Fibroblast of lung (primary cell): ENCODE measurements around the gene RNU4-1. TPM values are rescaled to one million over a fixed set of nuclear protein-coding genes. Genes with fewer than 3 reads are reported as not detected.
A peak's percentile ranks its signal among the peaks of the same experiment; 100 is the strongest.

Source experiments
- DNase-seq, 2 donors: peaks; one replicate each; pipeline versions ENCODE4 v3.0.0 to v3.0.0-alpha.2; 2010; ENCODE audit warnings: low read depth in 2 of 2
- H2AFZ ChIP-seq: 2 replicates; pipeline ENCODE4 v1.5.1; 2012; ENCODE audit warnings: low read length, control low read depth, inconsistent platforms
- H3K27ac ChIP-seq: 2 replicates; pipeline ENCODE4 v1.5.1; 2011; ENCODE audit warnings: low read length, control low read depth; ENCODE audit not compliant: insufficient read depth
- H3K27me3 ChIP-seq: 2 replicates; pipeline ENCODE4 v1.5.1; 2011; ENCODE audit warnings: mild to moderate bottlenecking, low read length; ENCODE audit not compliant: control insufficient read depth, insufficient read depth
- H3K36me3 ChIP-seq: 2 replicates; pipeline ENCODE4 v1.5.1; 2011; ENCODE audit warnings: low read length; ENCODE audit not compliant: control insufficient read depth, insufficient read depth
- H3K4me1 ChIP-seq: 2 replicates; pipeline ENCODE4 v1.5.1; 2011; ENCODE audit warnings: low read length; ENCODE audit not compliant: control insufficient read depth, insufficient read depth; ENCODE audit errors: extremely low read depth
- H3K4me2 ChIP-seq: 2 replicates; pipeline ENCODE4 v1.5.1; 2011; ENCODE audit warnings: low read length, control low read depth; ENCODE audit not compliant: insufficient read depth; ENCODE audit errors: extremely low read depth
- H3K4me3 ChIP-seq, 4 experiments: fragments of 200-600 bp in 1 of 4; sonication (generic) in 1 of 4; replicated peaks in 1 of 4; 2 replicates each; pipeline ENCODE4 v1.5.1; 2011 to 2016; ENCODE audit warnings: low read length in 4 of 4, low read depth in 3 of 4, mild to moderate bottlenecking in 3 of 4, control low read depth in 2 of 4, inconsistent platforms in 1 of 4, mixed read lengths in 1 of 4; ENCODE audit not compliant: insufficient read depth in 1 of 4; ENCODE audit errors: control extremely low read depth in 1 of 4
- H3K79me2 ChIP-seq: 2 replicates; pipeline ENCODE4 v1.5.1; 2012; ENCODE audit warnings: mild to moderate bottlenecking, low read length, inconsistent platforms; ENCODE audit not compliant: control insufficient read depth, insufficient read depth
- H3K9ac ChIP-seq: 2 replicates; pipeline ENCODE4 v1.5.1; 2011; ENCODE audit warnings: mild to moderate bottlenecking, low read length, control low read depth; ENCODE audit not compliant: insufficient read depth
- H3K9me3 ChIP-seq: 2 replicates; pipeline ENCODE4 v1.5.1; 2012; ENCODE audit warnings: low read depth, low read length; ENCODE audit not compliant: control insufficient read depth, insufficient read depth
- H4K20me1 ChIP-seq: 2 replicates; pipeline ENCODE4 v1.5.1; 2011; ENCODE audit warnings: low read length; ENCODE audit not compliant: control insufficient read depth, insufficient read depth; ENCODE audit errors: extremely low read depth
- EZH2 ChIP-seq: IDR thresholded peaks from 2 replicates; pipeline ENCODE4 v1.5.1; 2012; ENCODE audit warnings: low read length, control low read depth, mild to moderate bottlenecking; ENCODE audit errors: missing control alignments
- polyA plus RNA-seq, 2 donors: library from polyadenylated mRNA; depleted of rRNA in 1 of 2; stranded (reverse) in 1 of 2; unstranded in 1 of 2; fragments of >200 nt; gene quantifications; 2 replicates each; pipeline ENCODE4 v1.2.1, GENCODE V29; 2011 to 2012; ENCODE audit warnings: missing spikeins in 1 of 2
- total RNA-seq: library from RNA; depleted of rRNA; stranded (reverse); fragments of >200 nt; gene quantifications from 2 replicates; pipeline ENCODE4 v1.2.1, GENCODE V29; 2014
- TF ChIP-seq, protein P1 (sequence below), 2 donors: IDR thresholded peaks in 1 of 2; conservative IDR thresholded peaks in 1 of 2; 1 replicate in 1 of 2; 2 replicates in 1 of 2; pipeline ENCODE4 v1.5.1; 2011 to 2012; ENCODE audit warnings: low read length in 2 of 2, control low read depth in 1 of 2, inconsistent platforms in 1 of 2, low read depth in 1 of 2, mild to moderate bottlenecking in 1 of 2

Gene RNU4-1
- total and polyA plus RNA-seq, 2 donors (not counting 1 experiment from before 2014, with no cell fraction given), result under 0.01 TPM; not detected in 1

DNA sequence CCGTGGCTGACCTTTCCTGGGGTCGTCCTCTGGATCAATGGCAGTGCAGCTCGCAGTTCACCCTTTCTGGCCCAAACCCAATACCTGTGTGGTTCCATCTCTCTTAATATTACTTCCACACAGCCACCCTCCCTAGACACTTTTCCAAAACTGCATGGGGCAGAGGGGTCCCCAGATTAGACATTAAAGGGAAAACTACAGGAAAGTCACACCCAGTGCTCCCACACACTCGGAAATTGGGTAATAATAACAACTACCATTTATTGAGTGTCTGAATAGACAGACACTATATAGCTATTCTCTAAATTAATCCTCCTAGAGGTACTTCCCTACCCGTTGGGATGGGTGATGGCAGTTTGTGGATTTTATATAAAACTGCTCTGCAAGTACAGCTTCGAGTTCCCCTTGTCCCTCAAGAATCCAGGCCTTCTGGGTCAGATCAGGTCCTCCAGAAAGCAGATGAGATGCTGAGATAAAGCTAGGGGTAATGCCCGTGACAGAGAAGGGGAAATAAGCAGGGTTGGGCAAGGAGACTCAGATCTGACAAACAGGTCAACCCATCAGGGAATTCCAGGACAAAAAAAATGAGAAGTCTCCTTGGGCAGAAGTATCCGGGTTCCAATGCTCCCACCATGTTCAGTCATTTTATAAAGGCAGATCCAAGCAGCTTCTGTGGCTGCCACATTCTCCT lies 26.7 kb downstream of the RNU4-1 start:
- no peaks in the 10 kb centered on the region for H3K9me3 ChIP-seq
- no peaks in the 10 kb centered on the region for H3K36me3 ChIP-seq
- H3K4me1 ChIP-seq, result peaks cover 11% of the 10 kb centered on the region
- no peak for TF ChIP-seq EZH2
- TF ChIP-seq, protein P1, sequence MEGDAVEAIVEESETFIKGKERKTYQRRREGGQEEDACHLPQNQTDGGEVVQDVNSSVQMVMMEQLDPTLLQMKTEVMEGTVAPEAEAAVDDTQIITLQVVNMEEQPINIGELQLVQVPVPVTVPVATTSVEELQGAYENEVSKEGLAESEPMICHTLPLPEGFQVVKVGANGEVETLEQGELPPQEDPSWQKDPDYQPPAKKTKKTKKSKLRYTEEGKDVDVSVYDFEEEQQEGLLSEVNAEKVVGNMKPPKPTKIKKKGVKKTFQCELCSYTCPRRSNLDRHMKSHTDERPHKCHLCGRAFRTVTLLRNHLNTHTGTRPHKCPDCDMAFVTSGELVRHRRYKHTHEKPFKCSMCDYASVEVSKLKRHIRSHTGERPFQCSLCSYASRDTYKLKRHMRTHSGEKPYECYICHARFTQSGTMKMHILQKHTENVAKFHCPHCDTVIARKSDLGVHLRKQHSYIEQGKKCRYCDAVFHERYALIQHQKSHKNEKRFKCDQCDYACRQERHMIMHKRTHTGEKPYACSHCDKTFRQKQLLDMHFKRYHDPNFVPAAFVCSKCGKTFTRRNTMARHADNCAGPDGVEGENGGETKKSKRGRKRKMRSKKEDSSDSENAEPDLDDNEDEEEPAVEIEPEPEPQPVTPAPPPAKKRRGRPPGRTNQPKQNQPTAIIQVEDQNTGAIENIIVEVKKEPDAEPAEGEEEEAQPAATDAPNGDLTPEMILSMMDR (conservative IDR thresholded peaks at IDR 0.05 in 1 of 2, IDR thresholded peaks at IDR 0.05 in 1 of 2; ENCODE audit: low read depth in 1 of 2, low read length in 2 of 2), result peak in 1 of 2 donors; percentile 2
- no peak overlapping the region for H3K9ac ChIP-seq
- H3K27me3 ChIP-seq, result no peaks in the 10 kb centered on the region
- DNase-seq, result no peak
- H3K79me2 ChIP-seq, result peaks cover 42% of the 10 kb centered on the region
- H4K20me1 ChIP-seq, result no peaks in the 10 kb centered on the region
- H3K27ac ChIP-seq, result no peak overlapping the region
- no peak overlapping the region for H3K4me3 ChIP-seq
- no peak overlapping the region for H3K4me2 ChIP-seq
- no peak overlapping the region for H2AFZ ChIP-seq

DNA sequence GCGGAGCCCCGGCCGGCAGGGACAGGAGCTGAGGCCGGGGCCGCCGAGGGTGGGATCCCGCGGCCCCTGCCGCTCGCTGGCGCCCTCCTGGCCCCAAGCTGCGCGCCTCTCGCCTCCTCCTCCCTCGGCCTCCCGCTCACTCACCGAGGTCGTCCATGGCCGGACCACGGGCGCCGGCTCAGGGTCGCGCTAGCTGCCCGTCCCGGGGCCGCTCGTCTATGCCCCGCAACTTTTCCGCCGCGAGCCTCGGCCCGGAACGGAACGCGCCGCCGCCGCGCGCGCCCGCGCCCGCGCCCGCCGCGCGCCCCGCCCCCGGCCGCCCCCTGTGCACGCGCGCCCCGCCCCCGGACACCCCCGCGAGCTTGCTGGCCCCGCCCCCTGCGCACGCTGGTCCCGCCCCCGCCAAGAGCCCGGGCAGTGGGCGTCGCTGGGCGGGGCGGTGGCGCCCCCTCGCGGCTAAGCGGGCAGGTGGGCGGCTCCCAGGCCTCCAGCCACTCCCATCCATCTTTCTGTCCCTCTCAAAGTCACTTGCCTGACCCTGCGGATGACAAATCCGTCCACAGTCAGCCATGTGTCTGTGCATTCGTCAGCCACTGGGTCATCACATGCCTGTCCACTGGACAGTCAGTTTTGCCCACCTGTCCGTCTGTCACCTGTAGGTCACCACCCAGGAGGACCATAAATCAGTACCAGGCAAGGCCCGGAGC lies 27.4 kb downstream of the RNU4-1 start, which contains the start of gene PXN:
TSS of gene PXN (minus strand) at position 258 of the 707 bp plus-strand sequence. CDS start at position 157, 101 bp downstream.
- Histone ChIP-seq H2AFZ (no peak within 1 kb of the TSS), H3K27me3 (no peaks in the 10 kb centered on the region), H3K4me2 (peak within 1 kb of the TSS; percentile 99), H4K20me1 (no peaks in the 10 kb centered on the region), H3K9ac (peak within 1 kb of the TSS; percentile 77), H3K27ac (peak within 1 kb of the TSS; percentile 50), H3K4me3 (peak within 1 kb of the TSS; percentile 67 to 92 (median 85)), H3K79me2 (peaks cover 49% of the 10 kb centered on the region), H3K9me3 (no peaks in the 10 kb centered on the region), H3K36me3 (no peaks in the 10 kb centered on the region), H3K4me1 (peaks cover 11% of the 10 kb centered on the region)
- TF ChIP-seq EZH2, result no peak
- TF ChIP-seq, protein P1 (conservative IDR thresholded peaks at IDR 0.05 in 1 of 2, IDR thresholded peaks at IDR 0.05 in 1 of 2; ENCODE audit: low read depth in 1 of 2, low read length in 2 of 2), result peak; percentile 54 to 59
- DNase-seq, result peak; percentile 61 to 80

DNA sequence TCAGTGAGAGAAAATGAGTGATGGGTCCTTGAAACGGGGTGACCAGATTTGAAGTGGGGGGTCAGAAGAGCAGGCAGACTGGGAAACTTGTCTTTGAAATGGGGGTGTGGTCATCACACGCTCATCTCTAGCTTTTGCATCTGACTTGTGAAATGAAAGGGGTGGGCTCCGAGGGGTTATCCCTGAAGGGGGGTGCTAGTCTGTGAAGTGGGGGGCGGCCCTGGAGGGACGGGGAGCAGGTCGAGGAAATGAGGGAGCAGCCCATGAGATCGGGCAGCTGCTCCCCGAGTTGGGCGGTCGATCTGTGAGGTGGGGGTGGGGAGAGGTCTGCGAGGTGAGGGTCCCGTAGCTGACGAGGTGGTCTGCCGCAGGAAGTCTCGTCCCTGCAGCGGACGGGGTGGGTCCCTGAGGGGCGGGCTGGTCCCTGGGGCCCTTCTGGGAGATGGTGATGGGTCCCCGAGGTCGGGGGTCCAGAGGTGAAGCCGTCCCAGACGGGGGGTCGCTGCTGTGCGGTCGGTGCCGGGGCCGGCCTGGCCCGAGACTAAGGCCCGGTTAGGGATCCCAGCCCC lies 28.0 kb downstream of the RNU4-1 start:
- peaks cover 55% of the 10 kb centered on the region for H3K79me2 ChIP-seq
- no peak overlapping the region for H2AFZ ChIP-seq
- H3K4me2 ChIP-seq, result peak overlapping the region; percentile 99
- H3K9me3 ChIP-seq, result no peaks in the 10 kb centered on the region
- no peaks in the 10 kb centered on the region for H4K20me1 ChIP-seq
- no peak for DNase-seq
- peak overlapping the region; percentile 77 for H3K9ac ChIP-seq
- peak overlapping the region; percentile 67 to 92 (median 85) for H3K4me3 ChIP-seq
- no peaks in the 10 kb centered on the region for H3K27me3 ChIP-seq
- peak overlapping the region; percentile 50 for H3K27ac ChIP-seq
- H3K36me3 ChIP-seq, result no peaks in the 10 kb centered on the region
- peaks cover 11% of the 10 kb centered on the region for H3K4me1 ChIP-seq
- TF ChIP-seq EZH2, result no peak
- TF ChIP-seq, protein P1 (conservative IDR thresholded peaks at IDR 0.05 in 1 of 2, IDR thresholded peaks at IDR 0.05 in 1 of 2; ENCODE audit: low read depth in 1 of 2, low read length in 2 of 2), result no peak
